Measurements from ENCODE around the gene ZNF33A. TPM values are rescaled to one million over a fixed set of nuclear protein-coding genes. Genes with fewer than 3 reads are reported as not detected.
"Not testable (repeated sequence)": the region's sequence is repeated elsewhere in the genome, so short reads cannot be mapped to it uniquely, and the experiment has no call there.

Gene ZNF33A
- 10 to 100 TPM; 37.7 to 49.5 (median 45.3) TPM for polyA plus RNA-seq (ENCODE audit: insufficient read length in 4 of 4)

GRCh38 chr10:38010119-38010903, at the start of gene ZNF33A:
TSS of gene ZNF33A (plus strand) at chr10:38010675. CDS start at chr10:38012342, 1,667 bp downstream.
- peak; percentile 84 to 92 (median 86) for DNase-seq (ENCODE audit: low read depth in 4 of 4, low spot score in 2 of 4)

- no peak for DNase-seq (ENCODE audit: low read depth in 4 of 4, low spot score in 2 of 4)
Observed at GRCh38 chr10:37965006-37965405, 45.5 kb upstream of the ZNF33A start.

- no peak for DNase-seq (ENCODE audit: low read depth in 4 of 4, low spot score in 2 of 4)
Observed at GRCh38 chr10:37972396-37972795, 38.1 kb upstream of the ZNF33A start.

GRCh38 chr10:37975401-37975991, 35.0 kb upstream of the ZNF33A start:
- peak; percentile 22 to 60 (median 32) for DNase-seq (ENCODE audit: low read depth in 4 of 4, low spot score in 2 of 4)

- DNase-seq (ENCODE audit: low read depth in 4 of 4, low spot score in 2 of 4) = peak; percentile 97 to 99 (median 98)
Observed at GRCh38 chr10:37976091-37976879, 34.2 kb upstream of the ZNF33A start, which contains the start of gene ZNF25. TSS of gene ZNF25 (minus strand) at chr10:37976647. CDS start at chr10:37971722, 4,925 bp downstream.

GRCh38 chr10:37976880-37977203, 33.6 kb upstream of the ZNF33A start:
- DNase-seq (ENCODE audit: low read depth in 4 of 4, low spot score in 2 of 4) = no peak

GRCh38 chr10:37991655-37992054, 18.8 kb upstream of the ZNF33A start:
- DNase-seq (ENCODE audit: low read depth in 4 of 4, low spot score in 2 of 4) = no peak

- DNase-seq (ENCODE audit: low read depth in 4 of 4, low spot score in 2 of 4) = no peak
Observed at GRCh38 chr10:37992083-37992482, 18.4 kb upstream of the ZNF33A start.

- DNase-seq (ENCODE audit: low read depth in 4 of 4, low spot score in 2 of 4) = not testable (repeated sequence)
Observed at GRCh38 chr10:37998920-37999319, 11.6 kb upstream of the ZNF33A start.

- not testable (repeated sequence) for DNase-seq (ENCODE audit: low read depth in 4 of 4, low spot score in 2 of 4)
Observed at GRCh38 chr10:38000474-38000873, 10.0 kb upstream of the ZNF33A start.

GRCh38 chr10:38003026-38003425, 7.4 kb upstream of the ZNF33A start:
- no peak for DNase-seq (ENCODE audit: low read depth in 4 of 4, low spot score in 2 of 4)

- DNase-seq (ENCODE audit: low read depth in 4 of 4, low spot score in 2 of 4) = no peak
Observed at GRCh38 chr10:38003588-38003987, 6.9 kb upstream of the ZNF33A start.

GRCh38 chr10:38007551-38007950, 2.9 kb upstream of the ZNF33A start:
- DNase-seq (ENCODE audit: low read depth in 4 of 4, low spot score in 2 of 4) = no peak

- no peak for DNase-seq (ENCODE audit: low read depth in 4 of 4, low spot score in 2 of 4)
Observed at GRCh38 chr10:38007991-38008390, 2.5 kb upstream of the ZNF33A start.

GRCh38 chr10:38016354-38016753, 5.9 kb downstream of the ZNF33A start:
- no peak for DNase-seq (ENCODE audit: low read depth in 4 of 4, low spot score in 2 of 4)

GRCh38 chr10:38019124-38019523, 8.6 kb downstream of the ZNF33A start:
- not testable (repeated sequence) for DNase-seq (ENCODE audit: low read depth in 4 of 4, low spot score in 2 of 4)

GRCh38 chr10:38025283-38025682, 14.8 kb downstream of the ZNF33A start:
- DNase-seq (ENCODE audit: low read depth in 4 of 4, low spot score in 2 of 4) = no peak

GRCh38 chr10:38027986-38028385, 17.5 kb downstream of the ZNF33A start:
- DNase-seq (ENCODE audit: low read depth in 4 of 4, low spot score in 2 of 4) = no peak

GRCh38 chr10:38032886-38033285, 22.4 kb downstream of the ZNF33A start:
- no peak for DNase-seq (ENCODE audit: low read depth in 4 of 4, low spot score in 2 of 4)

- no peak for DNase-seq (ENCODE audit: low read depth in 4 of 4, low spot score in 2 of 4)
Observed at GRCh38 chr10:38038107-38038931, 27.8 kb downstream of the ZNF33A start.

GRCh38 chr10:38038932-38039245, 28.4 kb downstream of the ZNF33A start:
- no peak for DNase-seq (ENCODE audit: low read depth in 4 of 4, low spot score in 2 of 4)
